DMS 273 (cell line): ENCODE data around the gene SFTPB.
"Not testable (repeated sequence)": the region's sequence is repeated elsewhere in the genome, so short reads cannot be mapped to it uniquely, and the experiment has no call there.

Source experiments
- DNase-seq: peaks from one replicate; lab custom pipeline; 2025; ENCODE audit not compliant: unreplicated experiment; lab: John Stamatoyannopoulos, UW

SFTPB gene

DNA sequence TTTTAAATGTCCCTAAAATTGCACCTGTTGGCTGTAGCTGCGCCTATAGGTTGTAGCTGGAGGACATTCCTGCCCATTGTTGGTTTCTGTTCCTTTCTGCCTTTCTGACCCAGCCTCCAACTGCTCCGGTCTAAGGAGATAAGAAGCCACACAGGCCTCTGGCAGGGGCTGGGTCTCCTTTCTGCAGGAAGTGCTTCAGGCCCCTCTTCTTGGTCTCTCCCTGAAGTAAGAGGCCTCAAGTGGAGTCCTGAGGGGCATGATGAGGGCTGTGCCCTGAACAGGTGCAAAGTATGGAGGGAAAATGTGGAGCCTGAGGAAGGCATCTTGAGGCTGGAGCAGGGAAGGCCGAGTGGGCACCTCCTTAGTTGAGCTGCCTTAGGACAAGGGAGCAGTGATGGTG is 10.4 kb upstream of the SFTPB start:
- no peak for DNase-seq

GRCh38 chr2:85675866-85676548 is 8.0 kb upstream of the SFTPB start:
- DNase-seq = no peak

GRCh38 chr2:85675427-85675826 is 7.4 kb upstream of the SFTPB start:
- DNase-seq = no peak

DNA sequence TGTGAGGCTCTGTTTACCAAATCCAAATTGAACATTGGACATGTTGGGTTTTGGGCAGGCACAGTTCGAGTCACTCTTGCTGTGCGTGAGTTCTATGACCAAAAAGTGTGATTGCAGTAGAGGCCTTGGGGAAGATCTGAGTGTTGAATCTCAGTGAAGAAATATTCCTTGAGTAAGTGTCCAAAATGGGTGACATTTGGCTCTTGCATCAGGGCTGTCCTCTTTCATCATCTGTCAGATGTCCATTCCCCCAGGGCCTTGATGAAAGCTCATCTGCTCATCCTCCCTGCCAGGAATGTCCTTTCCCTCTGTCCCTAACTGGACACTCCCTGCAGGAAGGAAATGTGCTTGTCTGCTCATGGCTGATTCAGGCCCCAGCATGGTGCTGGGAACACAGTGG is 6.4 kb upstream of the SFTPB start:
- DNase-seq = no peak

DNA sequence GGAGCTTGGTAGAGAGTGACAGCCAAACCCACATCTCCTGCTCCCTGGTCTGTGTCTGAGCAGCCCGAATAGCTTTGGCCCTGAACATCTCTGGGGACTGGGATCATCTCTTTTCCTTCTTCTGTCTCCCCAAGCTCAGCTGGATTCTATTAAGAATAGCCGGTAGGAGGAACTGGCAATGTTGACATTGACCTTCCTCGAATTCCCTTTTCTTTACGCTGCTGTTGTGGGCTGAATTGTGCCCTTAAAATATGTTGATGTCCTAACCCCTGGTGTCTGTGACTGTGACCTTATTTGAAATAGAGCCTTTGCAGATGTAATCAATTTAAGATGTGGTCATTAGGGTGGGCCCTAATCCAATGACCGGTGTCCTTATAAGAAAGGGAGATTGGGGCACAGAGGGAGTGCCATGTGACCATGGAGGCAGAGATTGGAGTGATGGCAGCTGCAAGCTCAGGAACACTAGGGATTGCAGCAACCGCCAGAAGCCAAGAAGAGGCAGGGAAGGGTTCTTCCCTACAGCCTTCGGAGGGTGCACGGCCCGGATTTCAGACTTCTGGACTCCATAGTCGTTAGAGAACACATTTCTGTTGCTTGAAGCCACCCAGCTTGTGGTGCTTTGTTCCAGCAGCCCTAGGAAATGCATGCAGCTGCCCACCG is 5.8 kb upstream of the SFTPB start:
- DNase-seq = no peak

DNA sequence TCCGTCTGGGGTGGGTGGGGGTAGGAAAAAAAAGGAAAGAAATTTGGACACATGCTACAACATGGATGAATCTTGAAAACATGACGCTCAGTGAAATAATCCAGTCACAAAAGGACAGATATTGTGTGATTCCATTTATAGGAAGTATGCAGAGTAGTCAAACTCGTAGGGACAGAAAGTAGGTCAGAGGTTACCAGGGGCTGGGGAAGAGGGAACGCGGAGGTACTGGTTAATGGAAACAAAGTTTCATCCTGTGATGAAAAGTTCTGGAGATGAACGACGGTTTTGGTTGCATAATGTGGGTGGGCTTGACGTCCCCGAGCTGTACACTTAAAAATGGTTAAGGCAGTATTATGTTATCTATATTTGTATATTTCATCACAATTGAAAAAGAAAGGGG is 4.5 kb upstream of the SFTPB start:
- no peak for DNase-seq

- DNase-seq = not testable (repeated sequence)
These were observed 2.4 kb upstream of the SFTPB start for GRCh38 chr2:85670416-85670815.

DNA sequence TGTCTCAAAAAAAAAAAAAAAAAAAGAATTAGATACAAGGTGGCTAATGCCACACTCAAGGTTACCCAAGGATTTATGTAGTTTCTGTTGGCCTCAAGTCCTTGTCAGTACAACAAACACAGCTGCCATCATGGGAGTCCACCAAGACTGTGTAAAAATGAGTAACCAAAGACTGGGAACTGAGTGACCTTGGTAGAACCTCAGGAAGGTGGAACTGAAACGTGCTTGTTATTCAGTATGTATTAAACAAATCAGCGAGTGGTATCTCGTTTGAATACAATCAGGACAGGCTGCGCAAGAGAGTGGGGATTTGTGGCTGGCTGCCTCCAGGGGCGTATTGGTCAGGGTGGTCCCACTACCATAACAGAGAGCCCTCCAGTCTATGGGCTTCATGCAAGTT is 1.6 kb upstream of the SFTPB start:
- DNase-seq = no peak

DNA sequence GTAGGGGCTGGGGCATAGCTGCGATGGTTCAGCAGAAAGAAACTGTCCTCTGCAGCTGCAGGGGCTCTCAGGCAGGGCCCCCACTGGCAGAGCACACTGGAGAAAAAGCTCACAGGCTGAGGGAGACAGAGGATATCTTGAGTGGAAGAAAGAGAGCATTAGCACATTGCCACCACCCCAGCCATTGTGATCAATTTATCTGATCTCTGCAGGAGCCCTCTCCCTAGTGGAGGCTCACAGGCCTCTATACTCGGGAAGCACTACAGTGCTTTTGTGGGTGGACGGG is 801 bp upstream of the SFTPB start:
- DNase-seq = no peak

DNA sequence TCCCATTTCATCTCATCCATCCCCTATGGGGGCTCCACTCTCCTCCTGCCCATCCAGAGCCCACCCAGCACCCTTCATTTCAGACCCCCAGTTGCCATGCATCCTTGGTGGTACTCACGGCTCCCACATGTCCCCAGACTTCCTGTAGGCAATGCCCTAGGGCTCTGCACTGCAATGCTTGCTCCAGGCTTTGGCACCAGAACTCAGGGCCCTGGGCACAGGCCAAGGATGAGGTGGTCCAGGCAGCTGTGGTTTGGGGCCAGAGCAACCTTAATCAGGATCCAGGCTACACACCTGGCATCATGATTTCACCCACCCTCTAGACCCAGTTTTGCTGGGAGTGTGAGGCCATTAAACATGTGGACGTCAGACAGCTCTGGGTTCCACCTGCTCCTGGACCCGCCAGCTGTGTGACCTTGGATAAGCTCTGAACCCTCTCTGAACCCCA is 414 bp downstream of the SFTPB start:
- DNase-seq = no peak

DNA sequence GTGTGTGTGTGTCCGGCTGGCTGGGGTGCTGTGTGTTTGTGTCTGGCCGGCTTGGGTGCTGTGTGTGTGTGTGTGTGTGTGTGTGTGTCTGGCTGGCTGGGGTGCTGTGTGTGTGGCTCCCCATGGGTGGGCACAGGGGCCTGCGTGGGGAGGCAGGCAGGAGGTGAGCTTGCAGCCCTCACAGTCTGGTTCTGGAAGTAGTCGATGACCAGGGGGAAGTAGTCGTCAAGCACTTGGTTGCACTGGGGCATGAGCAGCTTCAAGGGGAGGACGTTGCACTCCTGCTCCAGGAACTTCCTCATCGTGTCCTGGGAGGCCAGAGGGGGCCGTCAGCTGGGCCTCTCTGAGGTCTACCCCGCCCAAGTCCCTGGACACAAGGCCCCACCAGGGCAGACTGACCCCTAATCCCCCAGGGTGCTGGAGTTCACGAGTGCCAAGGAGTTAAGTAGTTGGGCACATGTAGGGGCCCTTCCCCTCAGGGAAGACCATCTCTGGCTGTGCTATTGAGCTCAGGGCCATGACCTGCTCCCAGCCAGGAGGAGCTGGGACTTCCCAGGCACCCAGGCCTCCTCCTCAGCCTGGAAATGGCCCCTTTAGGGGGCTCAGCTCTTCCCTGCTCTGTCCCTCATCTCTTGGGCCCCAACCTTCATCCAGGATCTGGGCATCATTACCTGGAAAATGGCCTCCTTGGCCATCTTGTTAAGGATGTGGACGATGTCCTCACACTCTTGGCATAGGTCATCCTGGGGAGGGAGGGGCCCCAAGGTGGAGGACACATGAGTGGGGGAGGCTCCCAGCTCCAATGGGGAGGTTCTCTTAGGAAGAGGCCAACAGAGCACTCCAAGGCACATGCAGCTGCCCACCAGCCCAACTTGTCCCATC is 1.3 kb downstream of the SFTPB start:
- DNase-seq = no peak

GRCh38 chr2:85666016-85666415 is 2.0 kb downstream of the SFTPB start:
- DNase-seq = no peak

GRCh38 chr2:85665264-85665937 is 2.6 kb downstream of the SFTPB start:
- DNase-seq = no peak

DNA sequence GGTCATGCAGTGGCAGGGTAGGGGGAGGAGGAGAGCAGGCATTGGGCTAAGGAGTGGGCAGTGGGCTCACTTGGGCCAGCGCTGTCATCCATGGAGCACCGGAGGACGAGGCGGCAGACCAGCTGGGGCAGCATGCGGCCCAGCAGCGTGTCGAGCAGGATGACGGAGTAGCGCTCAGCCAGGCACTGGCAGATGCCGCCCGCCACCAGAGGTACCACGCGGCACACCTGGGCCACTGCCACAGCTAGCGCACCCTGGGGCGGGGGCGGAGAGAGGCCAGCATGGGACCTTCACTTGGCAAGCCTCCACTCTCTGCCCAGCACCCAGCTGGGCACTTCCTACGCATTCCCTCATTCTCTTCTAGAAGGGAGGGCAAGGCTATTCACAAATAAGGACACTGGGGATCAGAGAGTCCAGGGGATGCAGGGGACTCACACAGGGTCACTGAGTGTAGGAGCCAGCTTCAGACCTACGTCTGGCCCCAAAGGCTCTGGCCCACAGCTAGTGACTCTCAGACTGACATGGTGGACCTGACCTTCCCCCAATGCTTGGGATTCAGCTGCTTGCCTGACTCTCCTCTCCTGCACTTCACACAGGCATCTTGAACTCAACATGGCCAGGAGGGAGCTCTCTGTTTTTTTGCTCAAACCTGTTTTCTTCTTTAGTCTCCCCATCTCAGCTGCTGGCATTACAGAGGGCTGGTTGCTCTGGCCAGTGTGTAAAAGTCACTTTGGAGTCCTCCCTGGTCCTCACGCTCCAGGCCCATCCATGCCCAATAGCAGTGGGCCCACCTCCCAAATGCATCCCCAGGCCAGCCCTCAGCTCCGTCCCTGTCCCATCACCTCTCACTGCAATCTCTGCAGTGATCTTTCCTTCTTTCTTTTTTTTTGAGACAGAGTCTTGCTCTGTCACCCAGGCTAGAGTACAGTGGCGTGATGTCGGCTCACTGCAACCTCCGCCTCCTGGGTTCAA is 4.1 kb downstream of the SFTPB start:
- no peak for DNase-seq

- no peak for DNase-seq
These were observed 5.0 kb downstream of the SFTPB start for GRCh38 chr2:85662899-85663593.

GRCh38 chr2:85661139-85661858 is 6.7 kb downstream of the SFTPB start:
- no peak for DNase-seq

GRCh38 chr2:85660725-85661124 is 7.3 kb downstream of the SFTPB start:
- DNase-seq = no peak

DNA sequence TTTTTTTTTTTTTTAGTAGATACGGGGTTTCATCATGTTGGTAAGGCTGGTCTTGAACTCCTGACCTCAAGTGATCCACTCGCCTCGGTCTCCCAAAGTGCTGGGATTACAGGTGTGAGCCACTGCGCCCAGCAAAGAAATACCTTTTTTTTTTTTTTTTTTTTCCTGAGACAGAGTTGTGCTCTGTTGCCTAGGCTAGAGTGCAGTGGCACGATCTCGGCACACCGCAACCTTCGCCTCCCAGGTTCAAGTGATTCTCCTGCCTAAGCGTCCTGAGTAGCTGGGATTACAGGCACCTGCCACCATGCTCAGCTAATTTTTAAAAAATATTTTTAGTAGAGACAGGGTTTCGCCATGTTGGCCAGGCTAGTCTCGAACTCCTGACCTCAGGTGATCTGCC is 7.7 kb downstream of the SFTPB start:
- not testable (repeated sequence) for DNase-seq

- no peak for DNase-seq
These were observed 8.5 kb downstream of the SFTPB start for GRCh38 chr2:85659324-85659981.
